Measurements from ENCODE around the gene ERCC2.

The ERCC2 gene

DNA sequence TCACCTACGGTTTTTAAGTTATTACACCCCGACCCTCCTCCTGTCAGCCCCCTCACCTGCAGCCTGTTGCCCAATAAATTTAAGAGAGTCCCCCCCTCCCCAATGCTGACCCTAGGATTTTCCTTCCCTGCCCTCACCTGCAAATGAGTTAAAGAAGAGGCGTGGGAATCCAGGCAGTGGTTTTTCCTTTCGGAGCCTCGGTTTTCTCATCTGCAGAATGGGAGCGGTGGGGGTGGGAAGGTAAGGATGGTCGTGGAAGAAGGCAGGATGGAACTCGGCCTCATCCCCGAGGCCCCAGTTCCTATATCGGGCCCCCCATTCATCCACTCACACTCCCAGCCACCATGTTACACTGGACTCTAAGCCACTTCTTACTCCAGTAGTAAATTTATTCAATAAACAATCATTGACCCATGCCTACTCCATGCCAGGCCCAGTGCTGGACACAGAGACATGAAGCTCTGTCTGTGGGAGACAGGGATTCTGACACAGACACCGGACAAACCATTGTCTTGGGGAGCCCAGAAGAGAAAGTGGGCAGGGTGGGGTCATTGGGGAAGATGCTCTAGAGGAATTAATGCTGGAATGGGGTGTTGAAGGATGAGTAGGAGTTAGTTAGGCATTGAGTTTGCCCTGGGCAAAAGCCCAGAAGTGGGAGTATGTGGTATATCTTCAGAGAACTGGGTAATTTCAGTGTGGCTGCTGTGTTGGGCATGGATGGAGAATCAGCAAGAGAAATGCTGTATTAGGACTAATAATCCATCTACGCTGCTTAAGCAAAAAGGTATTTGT, 66.9 kb downstream of the ERCC2 start:
- DNase-seq (ENCODE audit: low read depth), result no peak

DNA sequence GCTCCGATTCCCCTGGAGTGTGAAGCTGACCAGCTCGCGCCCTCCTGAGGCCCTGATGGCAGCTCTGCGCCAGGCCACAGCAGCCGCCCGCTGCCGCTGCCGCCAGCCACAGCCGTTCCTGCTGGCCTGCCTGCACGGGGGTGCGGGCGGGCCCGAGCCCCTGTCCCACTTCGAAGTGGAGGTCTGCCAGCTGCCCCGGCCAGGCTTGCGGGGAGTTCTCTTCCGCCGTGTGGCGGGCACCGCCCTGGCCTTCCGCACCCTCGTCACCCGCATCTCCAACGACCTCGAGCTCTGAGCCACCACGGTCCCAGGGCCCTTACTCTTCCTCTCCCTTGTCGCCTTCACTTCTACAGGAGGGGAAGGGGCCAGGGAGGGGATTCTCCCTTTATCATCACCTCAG, 68.0 kb downstream of the ERCC2 start:
- no peak for DNase-seq (ENCODE audit: low read depth)
